NCI-H1417 (cell line): ENCODE data around the gene PTPRM.
A peak's percentile ranks its signal among the peaks of the same experiment; 100 is the strongest.

Experiments
- DNase-seq, 3 experiments: peaks; one replicate each; lab custom pipeline; 2025; lab: John Stamatoyannopoulos, UW

The PTPRM gene

DNA sequence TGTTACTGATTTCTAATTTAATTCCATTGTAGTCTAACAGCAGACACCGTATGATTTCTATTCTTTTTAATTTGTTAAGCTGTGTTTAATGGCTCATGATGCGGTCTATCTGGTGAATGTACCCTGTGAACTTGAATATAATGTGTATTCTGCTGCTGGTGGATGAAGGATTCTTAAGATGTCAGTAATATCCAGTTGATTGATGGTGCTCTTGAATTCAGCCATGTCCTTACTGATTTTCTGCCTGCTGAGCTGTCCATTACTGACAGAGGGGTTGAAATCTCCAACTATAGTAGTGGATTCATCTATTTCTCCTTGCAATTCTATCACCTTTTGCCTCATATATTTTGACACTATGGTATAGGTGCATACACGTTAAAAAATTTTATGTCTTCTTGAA lies 668.8 kb downstream of the PTPRM start:
- peak; percentile 17 to 85 (median 49) for DNase-seq

DNA sequence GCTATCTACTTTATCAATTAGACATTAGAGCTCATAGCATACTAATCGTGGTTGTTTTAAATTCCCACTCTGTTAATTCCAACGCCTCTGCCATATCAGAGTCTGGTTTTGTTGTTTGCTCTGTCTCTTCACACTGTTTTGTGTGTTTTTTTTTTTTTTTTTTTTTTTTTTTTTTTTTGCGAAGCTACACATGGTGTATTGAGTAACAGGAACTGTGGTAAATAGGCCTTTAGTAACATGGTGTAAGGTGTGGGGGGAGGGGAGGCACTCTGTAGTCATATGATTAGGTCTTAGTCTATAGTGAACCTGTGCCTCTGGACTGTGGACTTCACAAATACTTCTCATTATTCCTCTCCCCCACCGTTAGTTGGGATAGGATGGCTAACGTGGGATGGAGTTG lies 671.4 kb downstream of the PTPRM start:
- no peak for DNase-seq

DNA sequence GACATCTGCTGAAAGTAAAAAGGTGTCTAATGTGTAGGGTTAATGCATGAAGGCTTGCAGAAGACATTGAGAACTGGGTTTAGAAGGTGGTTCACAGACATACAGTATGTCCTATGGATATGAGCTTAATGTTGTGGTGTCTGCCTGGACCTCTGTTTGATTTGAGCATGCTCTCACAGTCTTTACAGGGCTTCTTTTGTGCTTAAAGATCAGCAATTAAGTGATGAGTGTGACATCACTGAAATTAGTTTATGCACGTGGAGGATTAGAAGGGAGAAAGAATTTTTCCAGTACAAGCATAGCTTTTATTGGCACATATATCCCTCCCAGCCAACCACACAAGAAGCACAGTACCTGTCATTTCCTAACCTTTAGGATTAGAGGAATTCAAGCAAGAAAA lies 674.6 kb downstream of the PTPRM start:
- DNase-seq: peak in 1 of 3 experiments; percentile 23

DNA sequence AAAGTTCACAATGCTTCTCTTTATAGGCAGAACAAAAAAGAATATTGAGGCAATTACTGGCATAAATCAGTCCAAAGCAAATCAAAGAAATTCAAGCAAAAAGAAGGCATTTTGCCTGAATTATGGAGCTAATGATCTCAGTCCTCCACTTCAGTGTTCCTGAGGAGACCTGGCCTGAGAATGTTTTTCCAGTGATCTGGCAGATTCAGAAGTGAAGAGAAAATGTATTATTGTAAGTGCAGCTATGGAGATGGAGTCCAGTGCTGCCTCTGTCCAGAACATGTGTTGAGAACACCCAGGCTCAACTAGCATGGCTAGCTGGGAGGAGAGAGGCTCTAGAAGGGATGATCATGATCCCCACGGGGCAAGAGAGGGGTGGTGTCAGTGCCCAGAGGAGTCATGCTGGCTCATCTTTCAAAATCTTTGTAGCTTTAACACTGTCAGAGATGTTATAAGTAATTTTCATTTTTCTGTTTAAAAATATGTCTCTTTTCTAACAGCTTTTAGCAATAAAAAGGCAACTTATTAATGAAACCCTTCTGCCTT lies 675.1 kb downstream of the PTPRM start:
- DNase-seq: no peak

DNA sequence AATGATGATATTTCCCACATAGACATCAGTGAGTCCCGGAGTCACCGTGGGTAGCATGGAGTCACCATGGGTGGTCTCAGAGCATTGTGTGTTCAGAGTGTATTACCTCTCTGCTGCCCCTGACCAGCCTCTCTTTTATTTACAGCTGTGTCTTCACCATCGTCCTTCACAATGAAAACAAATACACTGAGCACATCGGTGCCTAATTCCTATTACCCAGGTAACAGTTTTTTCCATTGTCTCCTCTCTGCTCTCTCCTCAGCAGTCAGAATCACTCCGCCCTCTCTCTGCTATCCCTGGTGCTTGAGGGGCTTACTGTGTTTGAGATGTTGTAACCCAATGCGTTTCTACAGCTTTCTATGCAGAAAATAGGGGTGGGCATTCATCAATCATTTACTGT lies 680.6 kb downstream of the PTPRM start:
- peak in 1 of 3 experiments; percentile 41 for DNase-seq

DNA sequence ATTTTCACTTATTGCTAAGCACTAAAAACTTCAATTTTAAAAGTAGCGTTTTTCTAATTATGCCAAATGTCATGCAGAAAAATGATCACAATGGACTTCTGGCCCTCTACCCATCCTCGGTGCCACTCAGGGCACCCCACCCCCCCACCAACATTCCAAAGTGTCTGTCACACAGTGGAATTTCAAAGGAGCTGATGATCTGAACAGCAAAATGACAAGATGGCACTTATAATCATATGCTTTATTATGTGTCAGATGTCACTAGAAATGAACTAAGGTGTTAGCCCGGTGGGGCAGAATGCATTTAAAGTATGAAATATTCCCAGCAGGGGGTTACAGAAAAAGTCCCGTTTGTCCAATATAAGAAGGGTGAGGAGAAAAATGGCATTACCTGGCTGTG lies 681.5 kb downstream of the PTPRM start:
- no peak for DNase-seq

DNA sequence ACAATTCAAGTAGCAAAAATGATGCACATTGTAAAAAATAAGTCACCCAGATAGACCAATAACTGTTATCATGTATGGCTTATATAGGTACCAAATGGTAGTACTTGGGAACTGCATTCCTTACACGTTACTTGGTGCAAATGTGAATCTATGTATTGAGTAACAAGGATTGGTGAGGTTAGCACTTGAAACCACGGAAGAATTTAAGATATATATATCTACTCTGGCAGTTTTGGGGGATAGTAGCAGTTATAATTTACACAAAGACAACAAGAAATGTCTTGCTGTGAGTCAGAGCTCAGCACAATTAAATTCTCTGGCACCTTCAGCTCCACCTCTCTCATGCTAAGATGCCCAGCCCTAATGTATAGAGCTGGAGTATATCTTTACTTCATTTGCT lies 682.7 kb downstream of the PTPRM start:
- DNase-seq: no peak

DNA sequence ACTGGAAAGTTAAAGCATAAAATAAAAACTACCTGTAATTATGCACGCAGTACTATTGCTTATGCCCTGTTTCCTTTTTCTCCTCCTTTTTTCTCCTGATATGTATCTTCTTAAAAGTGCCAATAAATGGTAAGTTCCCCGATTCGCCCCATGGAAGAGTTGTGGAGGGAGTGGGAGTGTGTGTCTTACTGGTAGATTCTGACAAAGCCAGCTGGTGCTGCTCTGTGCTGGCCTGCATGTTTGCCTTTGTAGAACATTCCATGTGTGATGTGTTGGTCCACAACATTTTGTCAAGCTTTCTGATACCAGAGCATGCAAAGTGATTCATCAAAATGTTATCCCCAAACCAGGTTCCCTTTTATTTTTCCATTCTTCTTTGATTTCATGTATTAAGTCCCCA lies 685.3 kb downstream of the PTPRM start:
- DNase-seq: no peak

DNA sequence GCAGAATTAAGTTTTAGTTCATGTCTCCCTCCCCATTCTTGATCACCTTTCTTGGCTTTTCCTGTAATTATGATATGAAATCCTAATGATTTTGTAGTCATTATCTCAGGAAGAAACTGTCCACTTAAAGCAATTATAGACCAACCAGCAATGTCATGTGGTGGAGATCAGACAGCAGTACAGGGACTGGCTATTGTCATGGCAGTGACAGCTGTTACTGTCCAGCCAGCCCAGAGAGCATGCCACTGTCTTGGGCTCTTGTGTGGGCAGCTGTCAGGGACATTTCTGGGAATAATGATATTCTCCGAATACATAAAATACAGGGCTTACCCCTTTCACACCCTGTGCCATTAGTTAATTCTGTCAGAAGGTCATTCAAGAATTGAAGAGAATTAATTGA lies 686.8 kb downstream of the PTPRM start:
- DNase-seq: peak in 1 of 3 experiments; percentile 71

DNA sequence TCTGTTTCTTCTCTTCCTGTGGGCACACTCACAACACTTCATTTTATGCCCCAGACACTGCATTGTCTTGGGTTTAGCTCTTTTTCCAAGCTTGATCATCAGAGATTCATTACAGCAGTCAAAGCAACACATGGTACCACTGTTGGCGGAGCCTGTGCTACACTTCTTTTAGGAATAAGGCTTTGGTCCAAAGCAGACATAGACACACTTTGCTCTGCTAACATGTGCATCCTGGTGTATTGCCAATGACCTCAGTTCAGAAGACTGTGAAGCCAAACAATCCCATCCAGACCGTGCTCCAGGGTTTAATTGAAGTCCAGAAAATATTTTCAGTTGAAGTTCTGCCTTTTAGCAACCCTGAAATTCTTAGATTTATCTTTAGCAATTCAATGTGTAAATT lies 687.5 kb downstream of the PTPRM start:
- no peak for DNase-seq

DNA sequence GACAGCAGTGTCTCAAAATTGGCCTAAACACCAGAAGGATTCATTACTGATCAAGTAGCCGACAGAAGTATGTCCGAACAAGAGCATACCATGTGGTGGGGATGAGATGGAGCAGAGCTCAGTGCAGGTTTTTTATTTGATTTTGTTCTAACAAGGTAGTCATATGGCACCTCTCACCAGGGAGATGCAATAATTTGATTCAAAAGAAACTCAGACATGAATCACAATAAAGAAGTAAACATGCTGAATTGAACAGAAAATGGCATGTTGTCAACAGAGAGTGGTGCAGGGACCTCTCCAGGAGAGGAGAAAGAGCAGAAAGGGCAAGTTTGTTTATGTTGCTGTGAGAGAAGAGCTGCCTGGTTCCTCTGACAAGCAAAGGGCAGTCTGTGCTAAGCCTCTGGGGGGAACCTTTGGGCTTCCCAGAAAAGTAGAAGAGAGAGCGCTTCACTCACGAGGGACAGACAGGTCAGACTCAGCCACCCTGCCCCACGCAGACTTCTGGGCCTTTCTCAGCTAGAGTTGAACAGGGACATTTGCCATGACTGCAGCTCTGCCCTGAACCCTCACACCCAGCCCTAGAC lies 690.8 kb downstream of the PTPRM start:
- peak in 2 of 3 experiments; percentile 23 to 54 for DNase-seq

DNA sequence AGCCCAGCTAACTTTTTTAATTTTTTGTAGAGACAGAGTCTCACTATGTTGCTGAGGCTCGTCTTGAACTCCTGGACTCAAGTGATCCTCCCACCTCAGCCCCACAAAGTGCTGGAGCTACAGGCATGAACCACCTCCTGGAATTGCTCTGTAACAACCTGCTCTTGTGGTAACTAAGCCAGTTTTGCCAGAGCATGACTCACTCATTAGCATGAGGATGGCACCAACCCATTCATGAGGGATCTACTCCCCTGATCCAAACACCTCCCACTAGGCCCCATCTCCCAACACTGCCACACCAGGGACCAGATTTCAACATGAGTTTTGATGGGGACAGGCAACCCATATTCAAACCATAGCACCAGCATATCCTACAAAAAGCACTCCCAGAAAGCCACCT lies 693.2 kb downstream of the PTPRM start:
- DNase-seq: peak in 1 of 3 experiments; percentile 41

DNA sequence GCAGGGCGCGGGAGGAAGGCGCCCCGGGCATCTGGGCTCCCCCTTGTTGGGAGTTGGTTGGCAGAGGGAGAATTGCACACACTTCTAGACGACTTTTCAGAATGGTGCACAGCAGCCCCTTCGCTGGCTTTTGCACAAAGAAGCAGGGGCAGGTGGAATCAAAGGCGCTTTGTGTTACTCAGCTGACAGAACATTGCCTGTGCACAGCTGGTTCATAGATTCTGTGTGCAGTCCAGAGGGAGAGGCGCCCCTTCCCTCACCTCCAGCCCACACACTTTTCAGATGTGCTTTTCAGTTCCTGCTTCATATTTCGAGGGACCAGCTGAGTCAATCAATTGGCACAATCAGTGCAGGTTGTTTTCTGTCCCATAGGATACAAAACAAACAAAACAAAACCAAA lies 693.7 kb downstream of the PTPRM start:
- DNase-seq: peak in 1 of 3 experiments; percentile 47

DNA sequence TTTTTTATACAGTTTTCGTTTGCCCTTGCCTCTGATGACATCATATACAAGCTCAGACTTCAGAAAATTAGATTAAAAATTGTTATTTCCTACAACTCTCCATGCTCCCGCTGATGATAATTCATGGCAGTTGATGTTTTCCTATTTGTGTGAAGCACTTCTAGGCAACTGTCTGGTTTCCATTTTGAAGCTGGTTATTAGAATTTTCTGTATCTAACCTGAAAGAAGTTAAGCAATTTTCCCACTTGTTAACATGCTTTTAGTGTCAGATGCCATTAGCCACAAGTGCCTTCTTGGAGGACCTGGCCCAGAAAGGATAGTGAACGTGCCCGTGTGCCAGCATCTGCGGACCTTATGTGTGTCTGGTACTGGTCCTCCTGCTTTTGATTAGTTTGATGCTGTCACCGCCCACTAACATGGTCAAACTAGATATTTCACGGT lies 694.6 kb downstream of the PTPRM start:
- DNase-seq: no peak

DNA sequence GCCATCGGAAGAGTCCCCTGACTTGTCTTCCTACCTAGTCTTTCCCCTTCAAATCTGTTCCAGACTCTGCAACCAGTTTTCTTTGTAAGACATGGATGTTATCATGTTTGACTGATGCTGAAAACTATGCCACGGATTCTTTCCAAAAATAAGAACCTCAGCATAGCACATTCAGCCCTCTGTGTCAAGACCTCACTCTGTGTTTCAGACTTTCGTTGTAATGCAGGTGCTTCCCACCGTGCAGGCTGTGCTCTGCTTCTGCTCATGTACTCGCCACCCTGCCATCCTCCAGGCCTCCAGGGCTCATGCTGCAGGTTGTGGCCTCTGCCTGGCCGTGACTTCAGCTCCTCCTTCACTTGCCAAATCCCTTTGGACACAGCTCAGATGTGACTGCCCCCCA lies 695.1 kb downstream of the PTPRM start:
- no peak for DNase-seq

DNA sequence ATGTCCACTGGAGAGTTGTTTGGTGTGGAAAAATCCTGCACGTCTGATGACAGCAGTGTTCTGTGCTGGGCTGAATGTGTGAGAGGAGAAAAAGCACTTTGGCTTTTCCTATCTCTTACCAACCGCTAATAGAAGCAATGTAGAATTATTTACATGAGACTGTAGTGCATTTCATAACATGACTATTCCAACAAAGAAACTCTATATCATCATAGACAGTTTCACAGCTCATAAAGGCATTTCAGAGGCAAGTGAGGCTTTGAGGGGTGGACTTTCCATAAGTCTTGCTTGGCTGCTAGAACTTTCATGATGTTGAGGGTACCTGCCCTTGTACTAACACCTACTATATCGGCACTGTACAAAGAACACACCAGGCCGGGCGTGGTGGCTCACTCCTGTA lies 697.0 kb downstream of the PTPRM start:
- no peak for DNase-seq

DNA sequence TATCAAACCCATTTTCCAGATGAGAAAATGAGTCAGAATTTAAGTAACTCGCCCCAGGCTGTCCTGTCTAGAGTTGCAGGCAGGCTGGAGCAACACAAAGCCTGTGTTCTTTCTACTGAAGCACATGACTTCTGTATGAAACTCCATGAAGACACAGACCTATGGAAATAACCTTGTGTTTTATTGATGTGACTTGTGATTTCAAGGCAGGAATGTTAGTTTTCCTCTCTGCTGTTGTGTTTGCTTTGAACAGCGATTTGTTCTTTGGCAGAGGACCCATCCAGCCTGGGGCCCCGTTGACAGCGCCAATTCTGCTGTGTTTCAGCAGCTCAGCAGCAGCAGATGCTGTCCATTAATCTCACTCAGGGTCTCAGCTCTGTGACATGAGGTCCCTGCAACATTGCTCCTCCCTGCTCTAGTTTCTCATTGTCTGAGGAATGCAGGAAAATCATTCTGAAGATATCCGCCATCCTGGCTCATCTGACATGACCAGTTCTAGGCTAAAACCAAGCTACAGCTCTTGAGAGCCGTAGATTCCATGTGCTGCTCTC lies 697.8 kb downstream of the PTPRM start:
- DNase-seq: peak in 1 of 3 experiments; percentile 20

DNA sequence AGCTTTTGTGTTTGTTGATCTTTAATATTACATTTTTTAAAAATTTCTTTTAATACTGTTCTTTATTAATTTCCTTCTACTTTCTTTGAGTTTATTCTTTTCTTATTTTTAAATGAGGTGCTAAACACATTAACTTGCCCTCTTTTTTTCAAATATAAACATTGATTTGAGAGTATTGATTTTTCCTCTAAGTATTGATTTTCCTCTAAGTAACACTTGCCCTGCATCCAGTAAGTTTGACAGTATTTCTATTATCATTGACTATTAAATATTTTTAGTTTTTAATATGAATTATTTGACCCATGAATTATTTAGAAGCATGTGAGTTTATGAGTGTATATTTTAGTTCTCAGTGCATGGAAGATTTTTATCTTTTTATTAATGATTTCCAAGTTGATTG lies 705.1 kb downstream of the PTPRM start:
- no peak for DNase-seq

DNA sequence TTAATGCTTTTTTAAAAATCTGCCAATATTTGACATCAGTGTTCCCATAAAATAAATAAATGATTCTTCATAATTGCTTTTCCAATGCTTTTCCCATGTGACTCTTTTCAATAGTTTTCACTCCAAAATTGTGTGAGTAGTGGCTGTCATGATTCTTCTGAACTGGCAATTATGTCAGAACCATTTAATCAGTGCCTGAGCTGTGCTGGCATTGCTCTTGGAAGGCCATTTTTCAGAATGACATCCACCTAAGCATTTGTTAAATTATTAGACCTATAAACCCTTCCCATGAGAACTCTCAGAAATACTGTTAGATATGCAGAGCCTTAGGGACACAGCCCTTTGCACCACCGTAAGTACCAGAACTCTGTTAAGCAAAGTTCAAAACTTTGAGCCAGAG lies 707.3 kb downstream of the PTPRM start:
- no peak for DNase-seq

DNA sequence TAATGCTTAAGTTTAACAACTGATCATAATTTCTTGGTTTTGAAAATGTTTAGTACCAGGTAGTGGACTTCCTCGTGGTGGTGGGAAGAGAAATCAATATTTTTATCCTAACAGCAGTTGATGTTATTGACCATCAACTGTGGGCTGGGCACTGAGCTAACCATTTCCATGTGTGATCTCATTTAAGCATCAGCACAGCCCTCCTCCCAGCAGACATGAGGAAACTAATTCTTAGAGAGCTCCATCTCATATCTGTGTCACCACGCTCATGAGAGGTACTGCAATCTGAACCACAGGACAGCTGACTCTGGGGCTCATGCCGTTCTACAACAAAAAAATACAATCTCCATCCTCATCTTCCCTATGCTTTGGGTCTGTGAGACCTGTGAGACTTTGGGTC lies 709.3 kb downstream of the PTPRM start:
- no peak for DNase-seq

DNA sequence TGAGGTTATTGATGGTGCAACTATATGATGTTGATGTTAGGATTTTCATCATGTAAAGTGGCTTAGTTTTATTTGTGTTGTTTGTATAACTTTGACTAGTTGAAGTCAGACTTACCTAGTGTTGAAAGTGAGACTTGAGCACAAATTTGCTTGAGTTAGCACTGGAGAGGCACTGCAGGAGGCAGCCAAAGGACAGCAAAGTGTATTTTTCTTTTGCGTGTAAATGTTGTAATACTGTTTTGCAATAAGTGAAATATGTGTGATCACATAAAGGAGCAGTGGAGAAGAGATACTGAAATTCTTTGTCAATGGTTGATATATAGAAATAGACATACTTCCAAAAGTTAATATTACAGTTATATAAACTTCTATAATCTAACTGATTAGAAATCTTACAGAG lies 710.2 kb downstream of the PTPRM start:
- no peak for DNase-seq

DNA sequence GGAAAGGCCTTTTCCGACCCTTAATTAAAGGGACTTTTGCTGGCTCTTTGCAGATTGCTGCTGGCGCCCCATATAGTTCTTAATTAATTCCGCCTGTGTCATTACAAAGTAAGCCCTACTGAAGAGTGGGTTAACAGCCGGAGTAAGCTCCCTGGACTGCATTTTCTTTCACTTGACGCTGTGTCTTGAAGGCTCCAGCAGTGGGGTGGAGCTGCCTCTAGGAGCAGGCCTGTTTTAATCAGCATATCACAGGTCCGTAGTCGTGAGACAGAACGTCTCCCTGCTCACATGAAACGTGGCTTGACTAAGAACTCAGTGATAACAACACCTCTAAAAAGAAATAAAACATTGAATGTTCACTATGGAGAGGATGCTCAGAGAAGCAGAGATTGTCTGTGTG lies 712.2 kb downstream of the PTPRM start:
- DNase-seq: no peak

DNA sequence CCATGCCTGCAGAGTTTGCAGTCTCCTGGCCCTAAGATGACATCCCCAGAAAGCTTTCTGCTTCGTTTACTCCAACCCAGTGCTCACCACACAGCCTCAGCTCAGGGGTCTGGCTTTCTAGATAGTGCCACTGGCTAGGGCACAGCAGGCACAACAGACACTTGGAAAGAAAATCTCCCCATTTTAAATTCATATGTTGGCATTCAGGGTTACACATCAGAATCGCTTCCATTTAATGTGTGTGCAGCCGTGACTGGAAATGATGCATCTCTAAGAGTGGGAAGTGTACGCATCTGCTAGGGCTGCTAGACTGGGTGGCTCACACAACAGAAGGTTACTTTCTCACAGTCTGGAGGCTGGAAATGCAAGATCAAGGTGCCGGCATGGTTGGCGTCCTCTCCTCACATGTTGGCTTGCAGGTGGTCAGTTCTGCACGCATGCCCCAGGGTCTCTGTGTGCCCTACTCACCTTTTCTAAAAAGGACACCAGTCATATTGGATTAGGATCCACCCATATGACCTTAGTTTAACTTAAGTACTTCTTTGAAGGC lies 712.7 kb downstream of the PTPRM start:
- DNase-seq: no peak
